Measurements from ENCODE around the gene ACTN1.
"Not testable (repeated sequence)": the region's sequence is repeated elsewhere in the genome, so short reads cannot be mapped to it uniquely, and the experiment has no call there.

Gene ACTN1

GRCh38 chr14:68853749-68854148 lies 125.4 kb downstream of the ACTN1 start:
- DNase-seq, result no peak

- not testable (repeated sequence) for DNase-seq
These were observed 126.6 kb downstream of the ACTN1 start for GRCh38 chr14:68852493-68852892.

DNA sequence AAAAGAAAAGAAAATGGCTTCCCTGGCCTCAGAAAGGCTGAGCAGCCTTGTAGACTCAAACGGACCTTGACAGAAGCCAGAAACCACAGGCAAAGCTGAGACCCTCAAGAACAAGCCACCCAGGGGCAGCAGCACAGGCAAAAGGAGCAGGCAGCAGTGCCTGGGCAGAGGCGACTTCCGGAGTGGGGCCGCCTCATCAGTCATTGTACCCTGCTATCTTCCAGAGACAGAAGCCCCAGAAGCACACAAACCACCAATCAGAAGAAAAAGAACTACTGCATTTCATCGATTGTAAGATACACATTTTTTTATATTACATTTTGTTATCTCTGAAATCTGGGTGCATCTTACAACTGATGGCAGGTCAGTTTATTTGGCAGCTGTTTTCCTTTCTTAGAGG lies 128.0 kb downstream of the ACTN1 start:
- DNase-seq, result no peak

GRCh38 chr14:68849416-68849815 lies 129.7 kb downstream of the ACTN1 start:
- no peak for DNase-seq

GRCh38 chr14:68848253-68848652 lies 130.8 kb downstream of the ACTN1 start:
- DNase-seq, result no peak

DNA sequence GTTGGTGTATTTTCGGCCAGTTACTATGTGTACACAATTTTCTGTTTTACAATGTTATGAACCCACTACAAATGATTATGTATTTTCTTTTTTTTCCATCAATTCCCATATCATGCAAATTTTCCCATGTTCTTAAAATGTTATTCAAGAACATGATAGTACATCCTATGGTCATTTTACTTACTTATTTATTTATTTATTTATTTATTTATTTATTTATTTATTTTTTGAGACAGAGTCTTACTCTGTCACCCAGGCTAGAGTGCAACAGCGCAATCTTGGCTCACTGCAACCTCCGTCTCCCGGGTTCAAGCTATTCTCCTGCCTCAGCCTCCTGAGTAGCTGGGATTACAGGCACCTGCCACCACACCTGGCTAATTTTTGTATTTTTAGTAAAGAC lies 131.5 kb downstream of the ACTN1 start:
- not testable (repeated sequence) for DNase-seq

- no peak for DNase-seq
These were observed 132.6 kb downstream of the ACTN1 start for GRCh38 chr14:68846466-68846865.

DNA sequence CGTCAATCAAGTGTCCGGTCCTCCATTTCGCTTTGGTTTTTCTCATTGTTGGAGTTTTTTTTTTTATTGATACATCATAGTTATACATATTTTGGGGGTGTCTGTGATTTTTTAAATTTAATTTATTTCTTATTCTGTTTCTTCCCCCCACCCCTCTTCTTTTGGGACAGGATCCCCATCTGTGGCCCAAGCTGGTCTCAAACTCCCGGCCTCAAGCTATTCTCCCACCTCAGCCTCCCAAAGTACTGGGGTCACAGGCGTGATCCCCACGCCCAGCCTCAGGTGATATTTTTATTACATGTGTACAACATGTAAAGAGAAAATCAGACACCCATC lies 134.9 kb downstream of the ACTN1 start:
- no peak for DNase-seq

- DNase-seq, result peak; percentile 77
These were observed 135.5 kb downstream of the ACTN1 start for GRCh38 chr14:68843471-68844209.

DNA sequence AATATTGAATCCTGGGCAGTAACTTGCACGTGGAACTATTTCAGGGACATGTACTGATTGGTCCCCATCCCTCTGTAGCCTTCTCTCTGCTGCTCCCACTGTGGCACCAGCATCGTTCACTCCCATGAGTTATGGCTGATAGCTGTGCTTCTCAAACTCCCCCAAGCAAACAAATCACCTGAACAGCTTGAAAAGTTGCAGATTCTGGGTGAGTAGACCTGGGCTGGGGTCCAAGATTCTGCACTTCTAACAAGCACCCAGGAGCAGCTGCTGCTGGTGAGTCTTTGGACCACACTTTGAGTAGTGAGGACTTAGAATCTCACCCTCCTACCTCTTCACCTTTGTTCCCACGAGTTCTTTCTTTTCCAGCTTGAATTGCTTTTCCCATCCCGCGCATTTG lies 136.8 kb downstream of the ACTN1 start:
- no peak for DNase-seq

DNA sequence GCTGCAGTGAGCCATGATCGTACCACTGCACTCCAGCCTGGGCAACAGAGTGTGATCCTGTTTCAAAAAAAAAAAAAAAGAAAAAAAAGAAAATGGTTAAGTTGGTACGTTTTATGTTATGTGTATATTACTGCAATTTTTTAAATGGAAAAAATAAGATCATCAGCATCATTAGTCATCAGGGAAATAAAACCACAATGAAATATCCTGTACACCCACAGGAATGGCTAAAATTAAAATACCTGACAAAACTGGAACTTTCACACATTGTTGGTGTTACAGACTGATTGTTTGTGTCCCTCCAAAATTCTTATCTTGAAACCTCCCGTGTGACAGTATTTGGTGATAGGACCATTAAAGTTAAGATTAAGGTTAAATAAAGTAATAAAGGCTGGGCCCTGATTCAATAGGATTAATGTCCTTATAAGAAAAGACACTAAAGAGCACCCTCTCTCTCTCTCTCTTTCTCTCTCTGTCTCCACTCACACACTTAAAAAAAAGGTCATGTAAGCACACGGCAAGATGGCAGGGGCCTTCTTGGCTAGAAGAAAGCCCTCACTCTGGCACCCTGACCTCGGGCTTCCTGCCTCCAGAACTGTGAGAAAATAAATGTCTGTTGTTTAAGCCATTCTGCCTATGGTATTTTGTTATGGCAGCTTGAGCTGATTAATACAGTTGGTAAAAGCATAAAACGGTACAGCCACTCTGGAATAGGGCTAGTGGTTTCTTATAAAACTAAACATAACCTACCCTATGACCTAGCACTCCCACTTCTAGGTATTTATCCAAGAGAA lies 137.9 kb downstream of the ACTN1 start:
- DNase-seq, result no peak

GRCh38 chr14:68840454-68840853 lies 138.6 kb downstream of the ACTN1 start:
- DNase-seq, result no peak

GRCh38 chr14:68836082-68836481 lies 143.0 kb downstream of the ACTN1 start:
- DNase-seq, result no peak

- no peak for DNase-seq
These were observed 144.3 kb downstream of the ACTN1 start for GRCh38 chr14:68834816-68835215.

DNA sequence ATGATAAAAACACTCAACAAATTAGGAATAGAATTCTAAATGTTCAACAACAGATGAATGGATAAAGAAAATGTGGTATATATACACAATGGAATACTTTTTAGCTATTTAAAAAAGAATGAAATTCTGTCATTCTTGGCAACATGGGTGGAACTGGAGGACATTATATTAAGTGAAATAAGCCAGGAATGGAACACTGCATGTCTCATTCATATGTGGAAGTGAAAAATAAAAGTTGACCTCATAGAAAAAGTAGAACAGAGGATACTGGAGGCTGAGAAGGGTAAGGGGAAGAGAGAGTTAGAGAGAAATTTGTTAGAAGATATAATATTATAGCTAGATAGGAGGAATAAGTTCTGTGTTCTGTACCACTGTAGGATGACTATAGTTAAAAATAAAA lies 150.4 kb downstream of the ACTN1 start:
- no peak for DNase-seq

DNA sequence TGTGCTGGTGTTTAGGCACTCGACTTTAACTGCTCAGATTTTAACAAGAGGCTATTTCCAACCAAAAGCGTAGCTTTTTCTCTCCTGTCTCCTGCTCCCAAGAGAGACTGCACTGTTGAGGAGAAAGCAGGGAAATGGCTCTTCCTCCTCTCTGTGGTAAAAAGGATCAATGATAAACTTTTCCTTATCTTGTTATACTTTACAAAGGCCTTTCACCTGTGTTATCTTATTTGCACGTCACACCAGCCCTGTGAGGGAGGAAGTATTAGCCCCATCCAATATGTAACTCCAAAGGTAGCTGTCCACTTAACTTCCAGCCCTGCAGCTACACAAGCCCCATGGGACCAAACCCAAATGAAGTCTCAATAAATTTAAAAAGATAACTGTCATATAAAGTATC lies 153.4 kb downstream of the ACTN1 start:
- no peak for DNase-seq

GRCh38 chr14:68824517-68825347 lies 154.4 kb downstream of the ACTN1 start:
- no peak for DNase-seq

- DNase-seq, result no peak
These were observed 154.9 kb downstream of the ACTN1 start for GRCh38 chr14:68824207-68824516.
